Measurements from ENCODE around the gene KRT25. TPM values are rescaled to one million over a fixed set of nuclear protein-coding genes. Genes with fewer than 3 reads are reported as not detected.

Gene KRT25
- total RNA-seq, 4 donors from 2014 or later: not detected

DNA sequence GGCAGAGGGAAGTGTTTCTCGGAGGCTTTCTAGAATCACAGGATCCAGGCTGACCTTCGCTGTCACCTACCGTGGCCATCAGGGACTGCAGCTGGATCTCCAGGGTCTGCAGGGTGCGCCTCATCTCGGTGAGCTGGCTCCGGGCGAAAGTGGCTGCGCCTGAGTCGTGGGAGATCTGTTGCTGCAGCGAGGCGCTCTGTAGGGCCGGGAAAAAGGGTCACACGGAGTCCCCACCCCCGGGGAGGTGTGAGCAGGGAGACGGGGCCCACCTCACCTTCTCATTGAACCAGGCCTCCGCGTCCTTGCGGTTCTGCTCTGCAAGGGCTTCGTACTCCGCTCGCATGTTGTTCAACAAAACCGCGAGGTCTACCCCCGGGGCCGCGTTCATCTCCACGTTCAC lies 41.7 kb upstream of the KRT25 start:
- Histone ChIP-seq H3K9me3 (no peaks in the 10 kb centered on the region), H3K4me1 (no peaks in the 10 kb centered on the region), H3K4me3 (no peak overlapping the region), H3K27ac (no peak overlapping the region), H3K36me3 (no peaks in the 10 kb centered on the region), H3K27me3 (no peaks in the 10 kb centered on the region)
- DNase-seq: no peak
- TF ChIP-seq CTCF (IDR thresholded peaks at IDR 0.05) (no peak), POLR2A (IDR thresholded peaks at IDR 0.05) (no peak)

GRCh38 chr17:40795019-40795667 lies 40.0 kb upstream of the KRT25 start:
- Histone ChIP-seq H3K27me3 (no peaks in the 10 kb centered on the region), H3K4me1 (no peaks in the 10 kb centered on the region), H3K4me3 (no peak overlapping the region), H3K27ac (no peak overlapping the region), H3K36me3 (no peaks in the 10 kb centered on the region), H3K9me3 (no peaks in the 10 kb centered on the region)
- TF ChIP-seq CTCF (IDR thresholded peaks at IDR 0.05) (no peak), POLR2A (IDR thresholded peaks at IDR 0.05) (no peak)
- no peak for DNase-seq

- H3K27me3 ChIP-seq: no peaks in the 10 kb centered on the region
Measured at GRCh38 chr17:40794466-40794865, 39.3 kb upstream of the KRT25 start.

GRCh38 chr17:40793832-40794231 lies 38.7 kb upstream of the KRT25 start:
- no peaks in the 10 kb centered on the region for H3K36me3 ChIP-seq
- no peak overlapping the region for H3K4me3 ChIP-seq
- TF ChIP-seq POLR2A (IDR thresholded peaks at IDR 0.05) (no peak), CTCF (IDR thresholded peaks at IDR 0.05) (no peak)
- H3K4me1 ChIP-seq: no peaks in the 10 kb centered on the region
- no peaks in the 10 kb centered on the region for H3K27me3 ChIP-seq
- H3K9me3 ChIP-seq: no peaks in the 10 kb centered on the region
- no peak overlapping the region for H3K27ac ChIP-seq
- no peak for DNase-seq

More at GRCh38 chr17:40794466-40794865, 39.3 kb upstream of the KRT25 start:
- Histone ChIP-seq H3K9me3 (no peaks in the 10 kb centered on the region), H3K4me1 (no peaks in the 10 kb centered on the region), H3K36me3 (no peaks in the 10 kb centered on the region), H3K27ac (no peak overlapping the region), H3K4me3 (no peak overlapping the region)
- TF ChIP-seq CTCF (IDR thresholded peaks at IDR 0.05): no peak
- TF ChIP-seq POLR2A (IDR thresholded peaks at IDR 0.05): no peak
- no peak for DNase-seq

DNA sequence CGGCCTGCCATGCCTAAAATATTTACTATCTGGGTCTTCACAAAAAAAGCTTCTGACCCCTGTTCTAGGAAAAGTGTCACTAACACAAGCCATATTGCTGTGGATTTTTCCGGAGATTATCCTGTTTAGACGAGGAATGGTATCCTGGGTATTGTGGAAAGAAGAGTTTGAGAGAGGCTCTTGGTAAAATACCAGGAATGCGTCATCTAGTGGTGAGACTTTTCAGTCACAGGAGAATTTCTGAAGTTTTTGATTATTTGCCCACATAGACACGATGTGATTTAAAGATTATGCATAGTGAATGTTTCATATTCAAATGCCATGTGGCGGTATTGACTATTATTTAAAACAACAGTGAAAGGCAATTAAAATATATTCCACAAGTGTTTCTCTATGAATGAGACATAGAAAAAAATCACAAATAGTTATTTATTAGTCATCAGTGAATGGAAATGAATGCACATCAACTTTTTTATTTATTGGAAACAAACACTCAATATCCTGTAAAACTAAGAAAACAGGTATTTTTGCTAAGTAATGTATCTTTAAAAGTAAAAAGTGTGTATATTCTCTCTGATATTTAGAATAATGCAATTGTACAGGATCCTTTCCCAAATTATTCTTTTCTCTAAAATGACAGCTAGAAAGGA lies 36.8 kb upstream of the KRT25 start:
- H3K9me3 ChIP-seq: no peaks in the 10 kb centered on the region
- DNase-seq: no peak
- no peak overlapping the region for H3K27ac ChIP-seq
- H3K36me3 ChIP-seq: no peaks in the 10 kb centered on the region
- peak; percentile 10 to 62 (median 54) for TF ChIP-seq CTCF (IDR thresholded peaks at IDR 0.05)
- TF ChIP-seq POLR2A (IDR thresholded peaks at IDR 0.05): no peak
- no peak overlapping the region for H3K4me3 ChIP-seq
- H3K27me3 ChIP-seq: no peaks in the 10 kb centered on the region
- no peaks in the 10 kb centered on the region for H3K4me1 ChIP-seq
